Body of pancreas (tissue), 4 donors: ENCODE data around the gene RIMS3. TPM values are rescaled to one million over a fixed set of nuclear protein-coding genes. Genes with fewer than 3 reads are reported as not detected.

Experiments
- ATAC-seq: fragments of 150-250 bp; one replicate; pipeline ENCODE4 v1.9.1; 2016
- DNase-seq, 4 donors: peaks; one replicate each; pipeline ENCODE4 v3.0.0-alpha.2; 2019
- H3K27ac ChIP-seq, 4 donors: fragments of 200-600 bp; sonication (generic); 1 replicate in 3 of 4; 2 replicates in 1 of 4; pipeline versions ENCODE4 v1.5.1 to v1.6.1; 2016 to 2019; ENCODE audit warnings: mild to moderate bottlenecking in 1 of 4, mixed read lengths in 1 of 4, moderate library complexity in 1 of 4
- H3K27me3 ChIP-seq, 2 donors: fragments of 200-600 bp; sonication (generic); one replicate each; pipeline ENCODE4 v1.6.0; 2016; ENCODE audit warnings: mild to moderate bottlenecking in 1 of 2
- H3K36me3 ChIP-seq, 2 donors: fragments of 200-600 bp; sonication (generic); replicated peaks in 1 of 2; 2 replicates each; pipeline ENCODE4 v1.5.1; 2016; ENCODE audit warnings: low read depth in 2 of 2; ENCODE audit not compliant: insufficient read depth in 1 of 2
- H3K4me1 ChIP-seq: fragments of 200-600 bp; sonication (generic); one replicate; pipeline ENCODE4 v1.6.0; 2016
- H3K4me3 ChIP-seq, 2 donors: fragments of 200-600 bp; sonication (generic); 1 replicate in 1 of 2; 2 replicates in 1 of 2; pipeline ENCODE4 v1.5.1; 2016 to 2019
- H3K9me3 ChIP-seq, 3 donors: fragments of 200-600 bp; sonication (generic); 1 replicate in 2 of 3; 2 replicates in 1 of 3; pipeline ENCODE4 v1.5.1; 2016
- CTCF ChIP-seq, 7 experiments: fragments of 450-650 bp in 4 of 7; fragments of 200-600 bp in 3 of 7; sonication (generic) in 3 of 7; IDR thresholded peaks; one replicate each; pipeline ENCODE4 v1.5.1; 2016 to 2019; ENCODE audit warnings: antibody characterized with exemption in 7 of 7
- POLR2A ChIP-seq, 3 donors: fragments of 450-650 bp; IDR thresholded peaks; one replicate each; pipeline ENCODE4 v1.6.1; 2016; ENCODE audit warnings: antibody characterized with exemption in 3 of 3, mild to moderate bottlenecking in 2 of 3
- WGBS, 2 donors: methylation state at CpG; one replicate each; pipeline ENCODE4 v1.1.5; 2017; 5-methylcytosine and 5-hydroxymethylcytosine counted together
- intact Hi-C: fragments of 100-400 bp; cut with DNase I; formaldehyde crosslinking; loops from one replicate; pipeline ENCODE4 v1.15.1; 2023
- total RNA-seq, 2 donors: library from RNA; depleted of rRNA; stranded (reverse); fragments of >200 nt; gene quantifications; one replicate each; pipeline ENCODE4 v1.1.0, GENCODE V29; 2016

Gene RIMS3
- total RNA-seq, 2 donors from 2014 or later, result 0.66 to 2.1 TPM

GRCh38 chr1:40658751-40659648 is 6.5 kb downstream of the RIMS3 start:
- TF ChIP-seq POLR2A (IDR thresholded peaks at IDR 0.05) (no peak), CTCF (IDR thresholded peaks at IDR 0.05) (no peak)
- H3K9me3 ChIP-seq, result no peaks in the 10 kb centered on the region
- DNase-seq, result no peak
- H3K36me3 ChIP-seq, result no peaks in the 10 kb centered on the region
- WGBS, 2 donors, result 76 to 78% methylated on average over 16 of the region's 16 CpGs
- H3K27ac ChIP-seq, result no peak overlapping the region
- H3K27me3 ChIP-seq, result no peaks in the 10 kb centered on the region
- H3K4me1 ChIP-seq, result no peaks in the 10 kb centered on the region
- ATAC-seq, result no peak
- H3K4me3 ChIP-seq, result no peak overlapping the region
- intact Hi-C loops, result no loop called here

- DNase-seq, result no peak
- H3K36me3 ChIP-seq, result no peaks in the 10 kb centered on the region
- no peak for TF ChIP-seq POLR2A (IDR thresholded peaks at IDR 0.05)
- TF ChIP-seq CTCF (IDR thresholded peaks at IDR 0.05), result no peak
- WGBS, 2 donors, result 78 to 79% methylated on average over 7 of the region's 7 CpGs
- no peaks in the 10 kb centered on the region for H3K9me3 ChIP-seq
- no peaks in the 10 kb centered on the region for H3K27me3 ChIP-seq
- intact Hi-C loops, result no loop called here
- no peak for ATAC-seq
- no peak overlapping the region for H3K4me3 ChIP-seq
- H3K4me1 ChIP-seq, result no peaks in the 10 kb centered on the region
- no peak overlapping the region for H3K27ac ChIP-seq
Measured at GRCh38 chr1:40657046-40657445, 8.4 kb downstream of the RIMS3 start.

GRCh38 chr1:40653851-40654537 is 11.5 kb downstream of the RIMS3 start:
- WGBS, 2 donors, result 39 to 52% methylated on average over 18 to 28 of the region's 35 CpGs
- intact Hi-C loops, result no loop called here
- no peak for ATAC-seq
- peaks cover 9% of the 10 kb centered on the region for H3K4me1 ChIP-seq
- no peaks in the 10 kb centered on the region for H3K9me3 ChIP-seq
- H3K4me3 ChIP-seq, result no peak overlapping the region
- DNase-seq, result no peak
- H3K27me3 ChIP-seq, result no peaks in the 10 kb centered on the region
- H3K27ac ChIP-seq, result no peak overlapping the region
- no peaks in the 10 kb centered on the region for H3K36me3 ChIP-seq
- no peak for TF ChIP-seq POLR2A (IDR thresholded peaks at IDR 0.05)
- TF ChIP-seq CTCF (IDR thresholded peaks at IDR 0.05), result no peak

GRCh38 chr1:40652979-40653378 is 12.5 kb downstream of the RIMS3 start:
- ATAC-seq (no peak), DNase-seq (no peak)
- no peak overlapping the region for H3K4me3 ChIP-seq
- H3K27ac ChIP-seq, result no peak overlapping the region
- intact Hi-C loops, result no loop called here
- no peaks in the 10 kb centered on the region for H3K36me3 ChIP-seq
- TF ChIP-seq POLR2A (IDR thresholded peaks at IDR 0.05) (no peak), CTCF (IDR thresholded peaks at IDR 0.05) (no peak)
- H3K4me1 ChIP-seq, result peaks cover 9% of the 10 kb centered on the region
- no peaks in the 10 kb centered on the region for H3K27me3 ChIP-seq
- H3K9me3 ChIP-seq, result no peaks in the 10 kb centered on the region
- 92 to 94% methylated on average over 4 of the region's 4 CpGs for WGBS, 2 donors
